SU-DHL-6 (cell line): ENCODE results near the gene SCT.

Experiments used
- H2AFZ ChIP-seq: fragments of 200-600 bp; sonication (generic); 2 replicates; pipeline ENCODE4 v1.6.1; 2014; ENCODE audit warnings: low read depth, mild to moderate bottlenecking, moderate library complexity, mixed read lengths, antibody characterized with exemption, low read length; ENCODE audit not compliant: severe bottlenecking
- H3F3A ChIP-seq: fragments of 200-600 bp; shearing (Covaris generic); 2 replicates; pipeline ENCODE4 v1.6.0; 2016; ENCODE audit warnings: antibody characterized with exemption, mild to moderate bottlenecking; ENCODE audit not compliant: insufficient read depth
- H3K27ac ChIP-seq: fragments of 200-600 bp; sonication (generic); 2 replicates; pipeline ENCODE4 v1.5.1; 2016; ENCODE audit warnings: low read depth, mild to moderate bottlenecking, low read length, moderate library complexity, mixed read lengths
- H3K27me3 ChIP-seq: fragments of 200-600 bp; sonication (generic), shearing (Covaris generic); 2 replicates; pipeline ENCODE4 v1.6.0; 2014; ENCODE audit warnings: mild to moderate bottlenecking, low read length
- H3K36me3 ChIP-seq: fragments of 200-600 bp; sonication (generic); 2 replicates; pipeline ENCODE4 v1.6.1; 2014; ENCODE audit warnings: mild to moderate bottlenecking, low read length, mixed read lengths
- H3K4me2 ChIP-seq: fragments of 300-600, 200-600 bp; shearing (Covaris generic), sonication (generic); 2 replicates; pipeline ENCODE4 v1.6.0; 2014; ENCODE audit warnings: low read length, low read depth, mild to moderate bottlenecking; ENCODE audit not compliant: poor library complexity, severe bottlenecking
- H3K4me3 ChIP-seq: fragments of 200-600 bp; sonication (generic); 2 replicates; pipeline ENCODE4 v1.5.1; 2014; ENCODE audit warnings: antibody characterized with exemption, low read length, mild to moderate bottlenecking, mixed read lengths; ENCODE audit not compliant: insufficient read depth, poor library complexity, severe bottlenecking
- H3K79me2 ChIP-seq: fragments of 200-600 bp; sonication (generic); 2 replicates; pipeline ENCODE4 v1.6.1; 2014; ENCODE audit warnings: mild to moderate bottlenecking, low read length, moderate library complexity; ENCODE audit not compliant: insufficient read depth
- H3K9ac ChIP-seq: fragments of 200-600 bp; sonication (generic); 2 replicates; pipeline ENCODE4 v1.7.0; 2014; ENCODE audit warnings: mild to moderate bottlenecking, low read length
- H3K9me2 ChIP-seq: fragments of 200-600 bp; sonication (generic); replicated peaks from 2 replicates; pipeline ENCODE4 v1.6.1; 2014; ENCODE audit warnings: low read length; ENCODE audit not compliant: insufficient read depth
- H3K9me3 ChIP-seq: fragments of 200-600 bp; sonication (generic); 2 replicates; pipeline ENCODE4 v1.6.1; 2014; ENCODE audit warnings: low read length, mixed read lengths; ENCODE audit not compliant: insufficient read depth
- H4K20me1 ChIP-seq: fragments of 200-600 bp; sonication (generic); 2 replicates; pipeline ENCODE4 v1.6.1; 2014; ENCODE audit warnings: low read depth, mild to moderate bottlenecking, antibody characterized with exemption, low read length, moderate library complexity, mixed read lengths
- EZH2phosphoT487 ChIP-seq: fragments of 200-600 bp; sonication (generic), shearing (Covaris generic); conservative IDR thresholded peaks from 2 replicates; pipeline ENCODE4 v1.6.1; 2018; ENCODE audit warnings: mild to moderate bottlenecking, antibody characterized with exemption, low read length, moderate library complexity, mixed read lengths
- TF ChIP-seq, protein P1 (sequence below): fragments of 200-600 bp; sonication (generic); IDR thresholded peaks from one replicate; pipeline ENCODE4 v1.5.1; 2017; ENCODE audit warnings: antibody characterized with exemption, mild to moderate bottlenecking, low read length, moderate library complexity; ENCODE audit not compliant: insufficient read depth, poor library complexity, severe bottlenecking

Gene SCT

DNA sequence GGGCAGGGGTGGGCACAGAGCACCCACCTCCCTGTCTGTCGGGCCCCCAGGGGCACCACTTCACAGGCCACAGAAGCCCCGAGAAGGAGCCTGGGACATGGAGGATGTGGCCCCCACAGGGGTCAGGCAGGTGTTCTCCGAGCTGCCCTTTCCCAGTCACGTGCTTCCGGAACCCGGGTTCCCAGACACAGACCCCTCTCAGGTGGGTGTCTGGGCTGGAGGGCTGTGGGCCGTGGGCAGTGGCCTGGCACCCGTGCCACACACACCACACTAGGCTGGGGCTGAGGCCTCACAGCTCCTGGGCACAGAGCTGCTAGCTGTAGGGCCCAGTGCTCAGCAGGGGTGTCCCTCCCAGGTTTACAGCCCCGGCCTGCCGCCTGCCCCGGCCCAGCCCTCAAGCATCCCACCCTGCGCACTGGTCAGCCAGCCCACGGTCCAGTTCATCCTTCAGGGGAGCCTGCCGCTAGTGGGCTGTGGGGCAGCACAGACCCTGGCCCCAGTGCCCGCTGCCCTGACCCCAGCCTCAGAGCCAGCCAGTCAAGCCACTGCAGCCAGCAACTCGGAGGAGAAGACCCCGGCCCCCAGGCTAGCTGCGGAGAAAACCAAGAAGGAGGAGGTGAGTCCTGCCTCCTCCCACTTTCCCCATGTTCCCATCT is 16.7 kb downstream of the SCT start:
- Histone ChIP-seq H2AFZ (no peak overlapping the region), H3K27me3 (no peaks in the 10 kb centered on the region), H3K9me3 (no peaks in the 10 kb centered on the region), H3K36me3 (0 out of 2 replicates have a peak, but pooled peaks cover under 1% of the 10 kb centered on the region), H3K4me2 (no peak overlapping the region), H3K9me2 (no peaks in the 10 kb centered on the region), H3K4me3 (no peak overlapping the region), H4K20me1 (no peaks in the 10 kb centered on the region; the same call in 1 of the 2 replicates), H3K9ac (no peak overlapping the region), H3K27ac (no peak overlapping the region), H3K79me2 (no peaks in the 10 kb centered on the region), H3F3A (peaks cover 10% of the 10 kb centered on the region)
- TF ChIP-seq, protein P1, sequence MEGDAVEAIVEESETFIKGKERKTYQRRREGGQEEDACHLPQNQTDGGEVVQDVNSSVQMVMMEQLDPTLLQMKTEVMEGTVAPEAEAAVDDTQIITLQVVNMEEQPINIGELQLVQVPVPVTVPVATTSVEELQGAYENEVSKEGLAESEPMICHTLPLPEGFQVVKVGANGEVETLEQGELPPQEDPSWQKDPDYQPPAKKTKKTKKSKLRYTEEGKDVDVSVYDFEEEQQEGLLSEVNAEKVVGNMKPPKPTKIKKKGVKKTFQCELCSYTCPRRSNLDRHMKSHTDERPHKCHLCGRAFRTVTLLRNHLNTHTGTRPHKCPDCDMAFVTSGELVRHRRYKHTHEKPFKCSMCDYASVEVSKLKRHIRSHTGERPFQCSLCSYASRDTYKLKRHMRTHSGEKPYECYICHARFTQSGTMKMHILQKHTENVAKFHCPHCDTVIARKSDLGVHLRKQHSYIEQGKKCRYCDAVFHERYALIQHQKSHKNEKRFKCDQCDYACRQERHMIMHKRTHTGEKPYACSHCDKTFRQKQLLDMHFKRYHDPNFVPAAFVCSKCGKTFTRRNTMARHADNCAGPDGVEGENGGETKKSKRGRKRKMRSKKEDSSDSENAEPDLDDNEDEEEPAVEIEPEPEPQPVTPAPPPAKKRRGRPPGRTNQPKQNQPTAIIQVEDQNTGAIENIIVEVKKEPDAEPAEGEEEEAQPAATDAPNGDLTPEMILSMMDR = no peak
- no peak for TF ChIP-seq EZH2phosphoT487

DNA sequence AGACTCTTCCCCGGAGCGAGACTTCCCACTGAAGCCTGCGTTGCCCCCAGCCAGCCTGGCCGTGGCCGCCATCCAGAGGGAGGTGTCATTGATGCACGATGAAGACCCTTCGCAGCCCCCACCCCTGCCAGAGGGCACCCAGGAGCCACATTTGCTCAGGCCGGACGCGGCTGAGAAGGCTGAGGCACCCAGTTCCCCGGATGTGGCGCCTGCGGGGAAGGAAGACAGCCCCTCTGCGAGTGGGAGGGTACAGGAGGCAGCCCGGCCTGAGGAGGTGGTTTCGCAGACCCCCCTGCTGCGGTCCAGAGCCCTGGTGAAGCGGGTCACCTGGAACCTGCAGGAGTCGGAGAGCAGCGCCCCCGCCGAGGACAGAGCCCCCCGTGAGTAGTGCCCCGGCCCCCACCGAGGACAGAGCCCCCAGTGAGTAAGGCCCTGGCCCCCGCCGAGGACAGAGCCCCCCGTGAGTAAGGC is 17.6 kb downstream of the SCT start:
- Histone ChIP-seq H3K36me3 (peaks cover 4% of the 10 kb centered on the region; the same call in 1 of the 2 replicates), H3K27ac (no peak overlapping the region), H4K20me1 (no peaks in the 10 kb centered on the region; the same call in 1 of the 2 replicates), H2AFZ (no peak overlapping the region), H3K27me3 (no peaks in the 10 kb centered on the region), H3K9me3 (no peaks in the 10 kb centered on the region), H3K79me2 (no peaks in the 10 kb centered on the region), H3F3A (peaks cover 10% of the 10 kb centered on the region), H3K4me3 (no peak overlapping the region), H3K9me2 (no peaks in the 10 kb centered on the region), H3K4me2 (no peak overlapping the region), H3K9ac (no peak overlapping the region)
- TF ChIP-seq, protein P1 = no peak
- no peak for TF ChIP-seq EZH2phosphoT487

DNA sequence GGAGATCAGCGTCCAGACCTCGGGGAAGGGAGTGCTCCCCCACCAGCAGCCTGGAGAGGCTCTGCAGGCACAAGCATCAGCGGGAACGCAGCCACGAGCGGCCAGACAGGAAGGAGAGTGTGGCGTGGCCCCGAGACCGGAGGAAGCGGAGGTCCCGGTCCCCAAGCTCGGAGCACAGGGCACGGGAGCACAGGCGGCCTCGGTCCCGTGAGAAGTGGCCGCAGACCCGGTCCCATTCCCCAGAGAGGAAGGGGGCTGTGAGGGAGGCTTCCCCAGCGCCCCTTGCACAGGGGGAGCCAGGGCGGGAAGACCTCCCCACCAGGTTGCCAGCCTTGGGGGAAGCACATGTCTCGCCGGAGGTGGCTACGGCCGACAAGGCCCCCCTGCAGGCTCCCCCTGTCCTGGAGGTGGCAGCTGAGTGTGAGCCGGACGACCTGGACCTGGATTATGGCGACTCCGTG is 18.2 kb downstream of the SCT start:
- peaks cover 10% of the 10 kb centered on the region for H3F3A ChIP-seq
- no peak overlapping the region for H3K4me3 ChIP-seq
- no peak overlapping the region for H3K4me2 ChIP-seq
- H2AFZ ChIP-seq = no peak overlapping the region
- no peak overlapping the region for H3K27ac ChIP-seq
- no peaks in the 10 kb centered on the region for H3K9me2 ChIP-seq
- TF ChIP-seq, protein P1 = no peak
- TF ChIP-seq EZH2phosphoT487 = no peak
- no peaks in the 10 kb centered on the region for H3K79me2 ChIP-seq
- no peaks in the 10 kb centered on the region; the same call in 1 of the 2 replicates for H4K20me1 ChIP-seq
- H3K27me3 ChIP-seq = no peaks in the 10 kb centered on the region
- H3K36me3 ChIP-seq = peaks cover 4% of the 10 kb centered on the region; the same call in 1 of the 2 replicates
- H3K9ac ChIP-seq = no peak overlapping the region
- no peaks in the 10 kb centered on the region for H3K9me3 ChIP-seq
